Epithelial cell of prostate (primary cell): ENCODE results near the gene GRB10.
"Not testable (repeated sequence)": the region's sequence is repeated elsewhere in the genome, so short reads cannot be mapped to it uniquely, and the experiment has no call there.

Source experiments
- DNase-seq: peaks from one replicate; pipeline ENCODE4 v3.0.0-alpha.2; 2011; ENCODE audit warnings: low read depth, low spot score
- H3K27ac ChIP-seq: fragments of 450-650 bp; 2 replicates; pipeline ENCODE4 v1.5.1; 2017; ENCODE audit warnings: mild to moderate bottlenecking

The GRB10 gene

GRCh38 chr7:50751146-50751545, 31.6 kb downstream of the GRB10 start:
- DNase-seq = no peak
- H3K27ac ChIP-seq = no peak overlapping the region

DNA sequence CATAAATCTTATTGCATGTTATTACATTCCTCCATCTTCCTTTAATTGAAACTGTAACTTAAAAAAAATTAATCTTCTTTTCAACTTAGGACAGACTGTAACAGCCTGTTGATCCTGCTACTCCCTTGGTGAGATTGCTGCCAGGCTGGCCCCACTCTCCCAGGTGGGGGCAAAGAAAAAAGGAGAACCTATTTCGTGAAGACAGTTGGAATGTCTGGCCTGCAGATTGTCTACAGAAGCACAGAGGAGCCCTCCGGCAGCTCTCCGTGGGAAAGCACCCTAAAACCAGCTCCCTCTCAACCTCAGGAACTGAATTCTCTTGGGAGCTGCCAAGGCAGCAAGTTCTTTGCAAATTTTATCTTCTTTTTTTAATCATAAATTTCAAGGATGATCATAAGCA, 32.8 kb downstream of the GRB10 start:
- DNase-seq = no peak
- H3K27ac ChIP-seq = no peak overlapping the region

DNA sequence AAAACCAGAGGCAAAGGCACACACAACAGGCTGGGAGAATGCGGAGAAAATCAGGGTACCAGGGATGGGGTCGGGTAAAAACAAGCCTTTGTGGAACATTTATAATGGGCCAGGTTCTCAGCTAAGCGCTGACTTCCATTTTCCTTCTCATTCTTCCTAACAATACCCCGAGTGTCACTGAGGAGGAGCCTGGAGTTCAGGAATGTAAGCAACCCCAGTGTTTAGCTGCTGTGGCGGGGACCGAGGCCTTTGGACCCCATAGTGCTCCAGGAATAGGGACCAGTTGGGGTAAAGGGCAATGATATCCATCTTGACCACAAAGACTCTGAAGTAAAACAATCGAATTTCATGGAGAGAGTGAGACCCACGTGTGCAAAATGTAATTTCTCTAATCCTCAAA, 34.2 kb downstream of the GRB10 start:
- H3K27ac ChIP-seq = no peak overlapping the region
- DNase-seq = no peak

- DNase-seq = no peak
- no peak overlapping the region for H3K27ac ChIP-seq
Observed at GRCh38 chr7:50745835-50746234, 36.9 kb downstream of the GRB10 start.

- no peak overlapping the region for H3K27ac ChIP-seq
- DNase-seq = no peak
Observed at GRCh38 chr7:50745336-50745735, 37.4 kb downstream of the GRB10 start.

GRCh38 chr7:50743893-50744292, 38.8 kb downstream of the GRB10 start:
- H3K27ac ChIP-seq = no peak overlapping the region
- DNase-seq = no peak

- H3K27ac ChIP-seq = no peak overlapping the region
- no peak for DNase-seq
Observed at GRCh38 chr7:50743016-50743415, 39.7 kb downstream of the GRB10 start.

- peak; percentile 37 for DNase-seq
- H3K27ac ChIP-seq = no peak overlapping the region
Observed at GRCh38 chr7:50742401-50742800, 40.3 kb downstream of the GRB10 start.

- no peak overlapping the region for H3K27ac ChIP-seq
- DNase-seq = no peak
Observed at GRCh38 chr7:50739744-50740435, 42.8 kb downstream of the GRB10 start.

DNA sequence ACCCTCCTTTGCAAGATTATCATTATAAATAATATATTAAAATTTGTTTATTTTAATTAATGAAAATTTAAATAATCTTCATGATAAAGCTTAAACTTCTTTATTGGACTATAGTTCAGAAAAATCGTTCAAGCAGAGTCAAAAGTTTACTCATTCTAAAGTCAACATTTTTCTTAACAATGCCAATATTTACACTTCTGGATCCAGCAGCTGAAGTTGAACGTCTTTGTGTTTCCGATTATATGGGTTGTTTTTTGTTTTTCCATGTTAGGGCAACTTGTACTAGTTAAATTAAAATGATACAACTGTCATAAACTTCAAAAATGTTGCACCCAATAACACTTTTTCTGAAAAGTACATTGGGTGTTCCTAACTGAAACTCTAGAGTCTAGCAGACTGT, 43.8 kb downstream of the GRB10 start:
- no peak overlapping the region for H3K27ac ChIP-seq
- no peak for DNase-seq

- not testable (repeated sequence) for H3K27ac ChIP-seq, DNase-seq
Observed at GRCh38 chr7:50735836-50736235, 46.9 kb downstream of the GRB10 start.

- no peak overlapping the region for H3K27ac ChIP-seq
- no peak for DNase-seq
Observed at GRCh38 chr7:50735333-50735732, 47.4 kb downstream of the GRB10 start.

DNA sequence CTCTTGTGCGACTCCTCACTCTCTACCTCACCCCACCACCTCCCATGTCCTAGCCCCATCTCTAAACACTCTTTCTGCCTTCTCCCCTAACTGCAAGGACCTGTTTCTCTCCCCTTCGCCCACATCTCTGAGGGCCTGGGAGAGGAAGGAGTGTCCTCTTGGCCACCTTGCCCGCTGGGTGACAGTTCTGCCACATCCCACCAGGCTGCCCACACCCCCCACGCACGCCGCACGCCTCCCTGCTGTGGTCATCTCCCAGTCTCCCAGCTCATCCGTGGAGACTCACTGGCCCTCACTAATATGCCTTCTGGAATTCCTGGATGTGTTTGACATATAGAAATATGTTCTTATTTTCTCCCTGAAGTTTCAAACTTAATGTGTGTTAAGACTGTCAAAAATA, 48.5 kb downstream of the GRB10 start:
- H3K27ac ChIP-seq = peak overlapping the region; percentile 46
- DNase-seq = no peak

GRCh38 chr7:50733552-50733951, 49.1 kb downstream of the GRB10 start:
- peak overlapping the region; percentile 46 for H3K27ac ChIP-seq

GRCh38 chr7:50731703-50732582, 50.8 kb downstream of the GRB10 start:
- no peak for DNase-seq
- H3K27ac ChIP-seq = no peak overlapping the region

More at GRCh38 chr7:50733552-50733951, 49.1 kb downstream of the GRB10 start:
- peak; percentile 73 for DNase-seq

GRCh38 chr7:50730446-50731400, 52.0 kb downstream of the GRB10 start:
- DNase-seq = no peak
- no peak overlapping the region for H3K27ac ChIP-seq

DNA sequence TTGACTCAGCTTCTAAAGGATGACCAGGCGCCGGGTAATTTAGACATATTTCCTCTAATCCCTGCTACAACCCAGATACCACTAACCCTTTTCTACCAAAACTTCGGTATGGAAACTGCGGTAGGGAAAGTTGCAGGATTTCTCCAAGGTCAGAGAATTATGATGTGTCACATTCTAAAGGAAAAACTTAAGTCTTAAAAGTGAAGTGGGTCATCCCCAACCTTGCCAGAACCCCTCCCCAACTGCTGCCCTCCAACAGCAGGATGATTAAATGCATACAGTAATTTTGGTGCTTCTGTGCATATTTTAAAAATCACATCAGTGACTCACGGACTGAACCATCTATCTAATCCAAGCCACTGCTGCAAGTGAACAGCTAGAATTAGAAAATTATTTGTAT, 52.7 kb downstream of the GRB10 start:
- DNase-seq = no peak
- no peak overlapping the region for H3K27ac ChIP-seq

DNA sequence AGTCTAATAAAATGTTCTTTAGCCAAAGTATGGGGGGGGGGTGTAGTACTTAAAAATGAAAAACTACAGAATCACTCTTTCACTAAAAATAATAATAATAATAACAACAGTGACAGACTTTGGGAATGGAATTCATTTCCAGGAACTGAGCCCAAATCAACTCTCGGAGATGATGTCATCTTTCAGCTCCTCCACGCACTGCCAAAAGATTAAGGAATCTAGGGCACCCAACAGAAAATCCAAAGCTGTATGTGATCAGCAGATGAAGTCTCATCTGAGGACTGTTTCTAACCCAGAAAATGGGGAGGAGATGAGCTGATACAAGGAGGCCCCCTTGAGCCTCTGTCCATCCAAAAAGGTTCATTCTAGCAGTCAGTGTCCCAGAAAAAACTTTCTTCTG, 54.5 kb downstream of the GRB10 start:
- no peak overlapping the region for H3K27ac ChIP-seq
- DNase-seq = no peak

GRCh38 chr7:50727711-50728110, 55.0 kb downstream of the GRB10 start:
- H3K27ac ChIP-seq = no peak overlapping the region
- no peak for DNase-seq

- H3K27ac ChIP-seq = no peak overlapping the region
- DNase-seq = no peak
Observed at GRCh38 chr7:50727072-50727471, 55.6 kb downstream of the GRB10 start.
